HFFc6 (cell line): Measurements from ENCODE around the gene CHD2. TPM values are rescaled to one million over a fixed set of nuclear protein-coding genes. Genes with fewer than 3 reads are reported as not detected.
A peak's percentile ranks its signal among the peaks of the same experiment; 100 is the strongest.

Source experiments
- DNase-seq: peaks from one replicate; pipeline ENCODE4 v3.0.0-alpha.2; 2018
- H3K27ac Mint-ChIP-seq: 2 replicates; pipeline ENCODE4 v1.8.0; 2020; ENCODE audit warnings: mild to moderate bottlenecking, mixed read lengths
- H3K27me3 Mint-ChIP-seq: 2 replicates; pipeline ENCODE4 v1.8.0; 2021; ENCODE audit warnings: mild to moderate bottlenecking, moderate library complexity, mixed read lengths; ENCODE audit not compliant: insufficient read depth
- H3K36me3 Mint-ChIP-seq: 2 replicates; pipeline ENCODE4 v1.8.0; 2021; ENCODE audit warnings: low read depth, mixed read lengths
- H3K4me1 Mint-ChIP-seq: 2 replicates; pipeline ENCODE4 v1.8.0; 2020; ENCODE audit warnings: low read depth, mixed read lengths
- H3K4me3 Mint-ChIP-seq: 2 replicates; pipeline ENCODE4 v1.8.0; 2020; ENCODE audit warnings: mild to moderate bottlenecking, moderate library complexity, mixed read lengths
- H3K9me3 Mint-ChIP-seq: 2 replicates; pipeline ENCODE4 v1.8.0; 2020; ENCODE audit warnings: mild to moderate bottlenecking, mixed read lengths
- CTCF ChIP-seq: fragments of 200-600 bp; sonication (generic); IDR thresholded peaks from 2 replicates; pipeline ENCODE4 v1.5.0; 2021; ENCODE audit warnings: antibody characterized with exemption, mild to moderate bottlenecking
- total RNA-seq, 6 experiments: library from RNA; stranded (reverse); fragmentation: NEBNext Ultra II Directional; extraction: Animal tissue kit (Norgen Biotek cat#: 25700); gene quantifications; 2 replicates in 1 of 6; 3 replicates in 5 of 6; pipeline ENCODE4 v1.2.3, GENCODE V29; 2021

The CHD2 gene
- total RNA-seq, 6 experiments from 2014 or later = 47.5 to 65.3 (median 57.2) TPM

- Mint-ChIP-seq H3K4me3 (no peak overlapping the region), H3K27ac (no peak overlapping the region)
- no peak for TF ChIP-seq CTCF
These were observed 79.0 kb downstream of the CHD2 start for GRCh38 chr15:92979011-92979701.

DNA sequence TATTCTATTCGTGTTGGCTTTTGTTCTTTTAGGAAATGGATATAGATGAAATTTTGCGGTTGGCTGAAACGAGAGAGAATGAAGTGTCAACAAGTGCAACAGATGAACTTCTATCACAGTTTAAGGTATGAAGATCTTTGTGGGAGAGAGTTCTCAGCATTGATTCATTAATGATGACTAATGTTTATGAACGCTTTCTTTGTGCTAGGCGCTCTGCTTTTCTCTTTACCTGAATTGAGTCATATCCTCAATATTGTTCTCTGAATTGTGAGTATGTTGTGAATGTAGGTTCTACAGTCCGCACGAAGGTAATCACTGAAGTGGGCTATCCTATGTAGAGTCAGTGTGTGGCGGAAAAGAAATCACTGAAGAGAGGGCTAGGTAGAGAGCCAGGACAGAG is 81.2 kb downstream of the CHD2 start:
- no peak for DNase-seq
- Mint-ChIP-seq H3K4me1 (no peaks in the 10 kb centered on the region), H3K36me3 (peaks cover 46% of the 10 kb centered on the region), H3K27me3 (peaks cover 2% of the 10 kb centered on the region; the same call in 1 of the 2 replicates), H3K9me3 (no peaks in the 10 kb centered on the region), H3K27ac (no peak overlapping the region), H3K4me3 (no peak overlapping the region)
- TF ChIP-seq CTCF = no peak

More at GRCh38 chr15:92979011-92979701, 79.0 kb downstream of the CHD2 start:
- H3K9me3 Mint-ChIP-seq = no peaks in the 10 kb centered on the region
- peaks cover 1% of the 10 kb centered on the region; the same call in 1 of the 2 replicates for H3K27me3 Mint-ChIP-seq
- DNase-seq = no peak
- no peaks in the 10 kb centered on the region for H3K4me1 Mint-ChIP-seq
- peaks cover 49% of the 10 kb centered on the region for H3K36me3 Mint-ChIP-seq

GRCh38 chr15:92984161-92984560 is 84.0 kb downstream of the CHD2 start:
- TF ChIP-seq CTCF = no peak
- Mint-ChIP-seq H3K27ac (0 out of 2 replicates have a peak overlapping the region, but pooled peaks have one; percentile 11), H3K9me3 (no peaks in the 10 kb centered on the region), H3K36me3 (peaks cover 37% of the 10 kb centered on the region), H3K4me3 (peak overlapping the region; percentile 37; the same call in 1 of the 2 replicates), H3K27me3 (peaks cover 8% of the 10 kb centered on the region; the same call in 1 of the 2 replicates), H3K4me1 (no peaks in the 10 kb centered on the region)
- no peak for DNase-seq

DNA sequence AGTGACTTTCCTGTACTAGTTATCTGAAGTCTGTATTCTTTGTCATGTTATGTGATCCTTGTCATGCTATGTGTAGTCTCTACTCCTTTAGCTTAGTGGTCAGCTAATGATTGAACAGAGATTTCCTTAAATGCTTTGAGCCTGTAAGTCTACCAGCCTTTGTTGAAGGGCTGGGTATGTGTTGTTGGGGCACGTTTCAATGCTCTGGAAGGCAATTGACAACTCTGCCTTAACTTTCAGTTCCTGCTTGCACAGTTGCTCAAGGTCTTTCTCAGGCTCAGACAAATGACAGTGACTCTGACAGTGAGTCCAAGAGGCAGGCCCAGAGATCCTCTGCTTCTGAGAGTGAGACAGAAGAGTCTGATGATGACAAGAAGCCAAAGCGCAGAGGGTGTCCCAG is 89.3 kb downstream of the CHD2 start:
- peaks cover 54% of the 10 kb centered on the region for H3K36me3 Mint-ChIP-seq

DNA sequence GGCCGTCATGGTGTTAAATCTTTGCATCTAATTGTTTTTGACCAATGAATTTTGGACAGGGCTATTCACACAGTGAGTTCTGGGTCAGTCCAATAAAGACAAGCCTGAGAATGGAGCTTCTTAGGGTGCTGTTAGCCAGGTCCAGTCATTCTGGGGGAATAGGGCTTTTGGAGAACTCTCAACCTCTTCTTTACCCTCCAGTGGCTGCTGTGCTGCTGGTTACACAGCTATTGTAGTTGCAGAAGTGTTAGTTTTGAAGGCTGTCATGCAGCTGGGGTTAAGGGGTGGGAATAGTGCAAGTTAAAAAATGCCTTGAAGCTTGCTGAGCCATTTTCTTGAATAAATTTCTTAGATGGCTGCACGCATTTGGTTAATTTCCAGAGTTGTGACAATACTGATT is 89.9 kb downstream of the CHD2 start:
- H3K4me3 Mint-ChIP-seq = no peak overlapping the region
- peaks cover 54% of the 10 kb centered on the region for H3K36me3 Mint-ChIP-seq
- peaks cover 12% of the 10 kb centered on the region for H3K27me3 Mint-ChIP-seq
- no peak for TF ChIP-seq CTCF
- no peak for DNase-seq
- no peaks in the 10 kb centered on the region for H3K9me3 Mint-ChIP-seq
- H3K4me1 Mint-ChIP-seq = no peaks in the 10 kb centered on the region
- peak overlapping the region; percentile 27; the same call in 1 of the 2 replicates for H3K27ac Mint-ChIP-seq

More for the DNA sequence above, 89.3 kb downstream of the CHD2 start:
- TF ChIP-seq CTCF = no peak
- Mint-ChIP-seq H3K9me3 (no peaks in the 10 kb centered on the region), H3K4me3 (no peak overlapping the region), H3K4me1 (no peaks in the 10 kb centered on the region), H3K27me3 (peaks cover 12% of the 10 kb centered on the region), H3K27ac (peak overlapping the region; percentile 29; the same call in 1 of the 2 replicates)
- no peak for DNase-seq
